Colonic mucosa (tissue), 4 donors: Measurements from ENCODE around the gene SLC6A6. TPM values are rescaled to one million over a fixed set of nuclear protein-coding genes. Genes with fewer than 3 reads are reported as not detected.

ENCODE experiments used
- DNase-seq: peaks from one replicate; pipeline ENCODE4 v3.0.0-alpha.2; 2020
- H3K27ac ChIP-seq: fragments of 200-600 bp; one replicate; pipeline ENCODE4 v1.8.0; 2021
- H3K27me3 ChIP-seq: fragments of 200-600 bp; one replicate; pipeline ENCODE4 v1.8.0; 2021
- H3K36me3 ChIP-seq: fragments of 200-600 bp; one replicate; pipeline ENCODE4 v1.8.0; 2021
- H3K4me1 ChIP-seq: fragments of 200-600 bp; one replicate; pipeline ENCODE4 v1.8.0; 2021; ENCODE audit warnings: mild to moderate bottlenecking
- H3K4me3 ChIP-seq: fragments of 200-600 bp; one replicate; pipeline ENCODE4 v1.8.0; 2021
- H3K9ac ChIP-seq, 2 donors: one replicate each; pipeline ENCODE4 v1.7.0; 2013; ENCODE audit warnings: control low read depth in 2 of 2, low read depth in 2 of 2, low read length in 2 of 2
- H3K9me3 ChIP-seq: fragments of 200-600 bp; one replicate; pipeline ENCODE4 v1.8.0; 2021
- intact Hi-C: fragments of 100-400 bp; cut with DNase I; formaldehyde crosslinking; loops from one replicate; pipeline ENCODE4 v1.14.1; 2022
- total RNA-seq, 2 donors: library from RNA; stranded (reverse); fragmentation: NEBNext Ultra II Directional in 1 of 2; extraction: Animal tissue kit (Norgen Biotek cat#: 25700) in 1 of 2; gene quantifications; one replicate each; pipeline ENCODE4 v1.2.1, GENCODE V29; 2021
- TF ChIP-seq, protein P1 (sequence below): fragments of 200-600 bp; IDR thresholded peaks from one replicate; pipeline ENCODE4 v1.8.0; 2022; ENCODE audit warnings: antibody characterized with exemption, mild to moderate bottlenecking
- donor health status: healthy.
- donor health status: DM: no; HTN: no; CAD: no.
- donor health status: DM: no; HTN: no; CAD: no.

Gene SLC6A6
- total RNA-seq, 2 donors from 2014 or later: 7.2 to 13.0 TPM

DNA sequence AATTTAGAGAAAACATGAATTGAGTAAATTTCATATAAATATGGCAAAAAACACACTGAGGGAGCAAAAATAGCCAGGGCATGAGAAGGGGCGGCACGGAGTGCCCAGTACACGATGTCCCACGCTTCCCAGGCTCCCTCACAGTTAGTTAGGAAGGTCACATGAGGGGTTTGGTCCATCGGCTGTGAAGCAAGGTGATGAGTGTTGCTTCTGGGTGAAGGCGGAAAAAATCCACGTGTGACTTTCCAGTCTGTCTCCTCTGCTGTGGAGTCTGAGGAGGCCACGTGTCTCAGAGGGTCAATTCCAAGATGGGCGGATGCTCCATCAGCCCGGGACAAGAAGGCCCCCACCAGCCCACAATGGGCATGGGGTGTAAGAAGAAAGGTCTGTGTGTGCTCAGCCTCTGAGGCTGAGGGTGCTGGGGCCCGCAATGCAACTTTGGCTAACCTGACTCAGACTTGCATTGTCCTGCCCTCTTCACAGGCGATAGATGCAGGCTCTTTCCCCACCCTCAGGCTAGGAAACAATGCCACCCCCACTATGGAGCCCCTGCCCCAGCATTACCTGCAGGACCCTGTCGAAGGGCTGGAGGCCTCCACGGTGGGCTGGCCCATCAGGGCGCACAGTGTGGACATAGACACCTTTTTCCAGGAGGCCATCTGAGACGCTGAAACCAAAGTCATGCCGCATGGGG lies 92.0 kb downstream of the SLC6A6 start:
- Histone ChIP-seq H3K36me3 (no peaks in the 10 kb centered on the region), H3K9me3 (no peaks in the 10 kb centered on the region), H3K27ac (no peak overlapping the region), H3K27me3 (no peaks in the 10 kb centered on the region), H3K4me1 (no peaks in the 10 kb centered on the region), H3K4me3 (no peak overlapping the region), H3K9ac (no peak overlapping the region)
- intact Hi-C loops: no loop called here
- TF ChIP-seq, protein P1, sequence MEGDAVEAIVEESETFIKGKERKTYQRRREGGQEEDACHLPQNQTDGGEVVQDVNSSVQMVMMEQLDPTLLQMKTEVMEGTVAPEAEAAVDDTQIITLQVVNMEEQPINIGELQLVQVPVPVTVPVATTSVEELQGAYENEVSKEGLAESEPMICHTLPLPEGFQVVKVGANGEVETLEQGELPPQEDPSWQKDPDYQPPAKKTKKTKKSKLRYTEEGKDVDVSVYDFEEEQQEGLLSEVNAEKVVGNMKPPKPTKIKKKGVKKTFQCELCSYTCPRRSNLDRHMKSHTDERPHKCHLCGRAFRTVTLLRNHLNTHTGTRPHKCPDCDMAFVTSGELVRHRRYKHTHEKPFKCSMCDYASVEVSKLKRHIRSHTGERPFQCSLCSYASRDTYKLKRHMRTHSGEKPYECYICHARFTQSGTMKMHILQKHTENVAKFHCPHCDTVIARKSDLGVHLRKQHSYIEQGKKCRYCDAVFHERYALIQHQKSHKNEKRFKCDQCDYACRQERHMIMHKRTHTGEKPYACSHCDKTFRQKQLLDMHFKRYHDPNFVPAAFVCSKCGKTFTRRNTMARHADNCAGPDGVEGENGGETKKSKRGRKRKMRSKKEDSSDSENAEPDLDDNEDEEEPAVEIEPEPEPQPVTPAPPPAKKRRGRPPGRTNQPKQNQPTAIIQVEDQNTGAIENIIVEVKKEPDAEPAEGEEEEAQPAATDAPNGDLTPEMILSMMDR: no peak
- no peak for DNase-seq

DNA sequence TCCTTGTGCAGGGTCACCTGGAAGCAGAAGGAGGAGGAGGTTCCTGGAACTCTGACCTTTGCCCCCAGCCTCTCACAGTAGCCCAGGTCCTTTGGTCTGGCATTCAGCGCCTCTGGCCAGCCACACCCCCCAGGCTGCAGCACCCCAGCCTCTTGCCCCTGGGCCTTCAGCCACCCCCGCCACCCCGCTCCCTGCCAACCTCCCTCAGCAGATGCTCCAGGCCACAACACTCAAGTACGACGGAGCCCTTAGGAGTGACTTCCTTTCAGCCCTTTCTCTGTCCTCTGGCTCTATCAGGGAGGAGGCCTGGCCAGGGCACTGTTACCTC lies 92.5 kb downstream of the SLC6A6 start:
- H3K4me1 ChIP-seq: no peaks in the 10 kb centered on the region
- H3K27me3 ChIP-seq: no peaks in the 10 kb centered on the region
- intact Hi-C loops: no loop called here
- no peaks in the 10 kb centered on the region for H3K36me3 ChIP-seq
- H3K27ac ChIP-seq: no peak overlapping the region
- DNase-seq: no peak
- H3K9ac ChIP-seq: no peak overlapping the region
- H3K4me3 ChIP-seq: no peak overlapping the region
- TF ChIP-seq, protein P1: no peak
- H3K9me3 ChIP-seq: no peaks in the 10 kb centered on the region

DNA sequence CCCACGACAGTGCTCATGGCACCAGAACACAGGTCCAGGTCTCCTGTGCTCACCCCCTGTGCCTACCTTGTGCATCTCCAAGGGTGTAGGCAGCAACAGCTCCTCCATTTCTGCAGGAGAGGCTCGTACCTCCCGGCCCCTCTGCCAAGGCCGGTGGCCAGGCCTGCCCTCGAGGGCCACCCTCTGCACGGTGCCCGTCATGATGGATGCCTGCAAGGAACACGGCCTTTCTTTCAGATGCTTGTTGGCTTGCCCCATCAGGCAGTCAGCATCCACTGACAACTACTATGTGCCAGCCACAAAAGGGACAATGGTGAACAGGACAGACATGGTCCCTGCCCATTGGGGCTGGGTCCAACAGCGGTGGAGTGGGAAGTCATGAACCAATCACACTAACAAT lies 93.9 kb downstream of the SLC6A6 start:
- Histone ChIP-seq H3K4me1 (no peaks in the 10 kb centered on the region), H3K9me3 (no peaks in the 10 kb centered on the region)
- intact Hi-C loops: no loop called here

GRCh38 chr3:14497321-14497720 lies 94.9 kb downstream of the SLC6A6 start:
- H3K27ac ChIP-seq: no peak overlapping the region
- H3K4me1 ChIP-seq: no peaks in the 10 kb centered on the region
- no peak for DNase-seq
- H3K36me3 ChIP-seq: no peaks in the 10 kb centered on the region
- TF ChIP-seq, protein P1: no peak
- H3K4me3 ChIP-seq: no peak overlapping the region
- no peak overlapping the region for H3K9ac ChIP-seq
- H3K9me3 ChIP-seq: no peaks in the 10 kb centered on the region
- H3K27me3 ChIP-seq: no peaks in the 10 kb centered on the region
- intact Hi-C loops: no loop called here

More for the DNA sequence above, 93.9 kb downstream of the SLC6A6 start:
- Histone ChIP-seq H3K36me3 (no peaks in the 10 kb centered on the region), H3K9ac (no peak overlapping the region), H3K4me3 (no peak overlapping the region), H3K27me3 (no peaks in the 10 kb centered on the region), H3K27ac (no peak overlapping the region)
- DNase-seq: no peak
- TF ChIP-seq, protein P1: no peak

DNA sequence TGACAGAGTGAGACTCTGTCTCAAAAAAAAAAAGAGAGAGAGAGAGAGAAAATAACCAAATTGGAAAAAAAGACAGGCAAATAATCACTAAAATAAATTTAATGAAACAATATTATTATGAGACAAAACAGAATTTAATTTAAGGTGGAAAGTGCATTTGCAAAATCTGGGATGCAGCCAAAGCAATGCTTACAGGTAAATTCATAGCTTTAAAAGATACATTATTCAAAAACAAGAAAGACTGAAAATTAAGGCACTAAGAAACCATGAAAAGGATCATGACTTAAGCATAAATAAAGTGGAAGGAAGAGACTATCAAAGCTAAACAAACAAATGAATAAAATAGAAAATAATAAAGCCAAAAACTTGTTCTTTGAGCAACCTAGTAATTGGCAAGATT lies 100.1 kb downstream of the SLC6A6 start:
- no peak overlapping the region for H3K9ac ChIP-seq
- no peak overlapping the region for H3K4me3 ChIP-seq
- no peak for DNase-seq
- H3K27ac ChIP-seq: no peak overlapping the region
- H3K9me3 ChIP-seq: no peaks in the 10 kb centered on the region
- no peaks in the 10 kb centered on the region for H3K36me3 ChIP-seq
- H3K4me1 ChIP-seq: no peaks in the 10 kb centered on the region
- no peaks in the 10 kb centered on the region for H3K27me3 ChIP-seq
- TF ChIP-seq, protein P1: no peak
- intact Hi-C loops: no loop called here
